HG03432 (cell line): ENCODE data around the gene TBX6.
A peak's percentile ranks its signal among the peaks of the same experiment; 100 is the strongest.

Experiments used
- ATAC-seq: cut with Tn5 transposase; IDR thresholded peaks from one replicate; pipeline ENCODE4 v1.9.1; 2021; ENCODE audit warnings: mild to moderate bottlenecking, moderate library complexity; ENCODE audit not compliant: unreplicated experiment

Gene TBX6

DNA sequence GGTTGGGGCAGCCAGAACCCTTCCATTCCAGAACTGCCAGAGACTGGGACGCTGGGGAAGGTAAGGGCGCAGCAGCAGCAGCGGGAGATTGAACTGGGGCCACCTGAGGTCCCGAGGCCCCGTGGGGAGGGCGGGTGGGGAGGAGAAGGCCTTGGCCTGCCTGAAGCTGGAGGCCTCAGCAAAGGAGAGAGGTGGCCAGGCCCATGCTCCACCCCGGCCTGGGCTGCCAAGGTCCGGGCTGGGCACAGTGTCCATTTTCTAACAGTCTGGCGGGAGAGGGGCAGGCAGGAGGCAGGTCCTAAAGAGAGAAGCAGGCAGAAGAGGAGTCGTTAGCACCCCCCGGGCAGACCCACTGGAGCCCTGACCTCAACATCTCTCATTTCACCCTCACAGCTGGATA is 22.7 kb upstream of the TBX6 start:
- ATAC-seq = no peak

DNA sequence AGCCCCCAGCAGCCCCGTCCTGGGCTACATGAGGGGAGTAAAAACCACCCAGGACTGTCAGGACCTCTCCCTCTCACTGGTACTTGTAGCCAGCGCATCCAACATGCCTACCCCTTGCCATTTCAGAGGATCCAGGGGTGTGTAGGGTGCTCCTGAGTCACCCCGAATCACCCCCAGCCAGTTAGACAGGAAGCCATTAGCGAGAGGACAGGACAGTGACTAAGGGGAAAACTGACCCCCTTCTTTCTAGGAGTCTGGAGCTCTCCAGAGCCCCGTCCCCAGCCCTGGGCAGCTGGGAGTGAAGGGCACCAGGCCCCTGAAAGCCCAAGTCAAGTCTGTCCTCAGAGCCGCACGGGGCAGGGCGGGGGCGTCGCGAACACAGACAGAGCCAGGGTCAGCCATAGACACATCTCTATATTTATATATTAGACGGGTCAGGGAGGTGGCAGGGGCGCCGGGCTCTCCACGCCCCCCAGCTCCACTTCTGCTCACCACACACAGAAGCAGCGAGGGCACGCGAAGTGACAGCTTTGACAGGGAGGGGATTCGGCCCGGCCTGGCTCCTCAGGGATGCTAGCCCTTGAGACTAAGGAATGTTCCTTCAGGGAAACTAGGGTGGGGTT is 22.1 kb upstream of the TBX6 start:
- no peak for ATAC-seq

DNA sequence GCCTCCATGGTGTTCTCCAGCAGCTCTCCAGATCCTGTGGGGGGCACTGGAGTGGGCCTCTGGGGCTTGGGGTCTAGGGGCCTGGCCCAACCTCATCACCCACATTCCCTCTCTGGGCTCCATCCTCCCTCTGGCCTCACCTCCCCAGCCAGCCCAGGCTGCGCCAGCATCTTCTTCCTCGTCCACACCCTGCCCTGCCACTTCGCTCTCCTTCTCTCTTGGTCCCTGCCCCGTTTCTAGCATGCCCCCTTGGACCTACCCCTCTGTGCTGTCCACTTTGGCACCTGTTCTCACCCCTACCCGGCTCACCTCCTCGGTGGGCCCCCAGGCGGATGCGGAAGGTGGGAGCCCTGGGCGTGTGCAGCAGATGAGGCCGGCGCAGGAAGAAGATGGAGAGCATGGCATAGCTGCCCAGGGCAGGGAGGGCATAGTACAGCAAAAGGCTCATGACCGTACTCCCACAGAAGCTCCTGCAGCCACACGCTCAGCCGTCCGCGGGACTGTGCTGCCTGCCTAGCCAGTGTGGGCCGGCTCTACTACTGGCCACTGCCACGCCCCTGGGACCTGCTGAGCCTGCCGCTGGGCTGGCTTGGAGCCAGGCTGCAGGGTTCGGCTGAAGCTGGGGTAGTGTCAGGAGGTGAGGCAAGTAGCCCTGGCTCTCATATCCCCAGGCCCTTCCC is 21.4 kb upstream of the TBX6 start, which contains the start of gene GDPD3:
Gene GDPD3, minus strand, starts transcription at position 507 of the 680 bp plus-strand sequence. Its CDS starts 59 bp downstream, at position 448.
- ATAC-seq = no peak

GRCh38 chr16:30112197-30113030 is 20.7 kb upstream of the TBX6 start:
- ATAC-seq = no peak

DNA sequence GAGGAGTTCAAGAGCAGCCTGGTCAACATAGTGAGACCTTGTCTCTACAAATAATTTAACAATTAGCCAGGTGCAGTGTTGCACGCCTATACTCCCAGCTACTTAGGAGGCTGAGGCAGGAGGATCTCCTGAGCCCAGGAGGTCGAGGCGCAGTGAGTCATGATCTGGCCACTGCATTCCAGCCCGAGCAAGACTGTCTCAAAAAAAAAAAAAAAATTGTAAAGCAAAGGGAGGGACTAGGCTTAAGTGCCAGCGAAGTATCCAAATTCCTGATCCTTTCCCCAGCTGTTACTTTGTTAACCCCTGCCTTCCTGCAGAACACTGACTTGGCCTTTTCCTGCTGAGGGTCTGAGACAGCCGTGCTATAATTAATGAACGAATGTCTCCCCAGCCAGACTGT is 18.9 kb upstream of the TBX6 start:
- ATAC-seq = no peak

DNA sequence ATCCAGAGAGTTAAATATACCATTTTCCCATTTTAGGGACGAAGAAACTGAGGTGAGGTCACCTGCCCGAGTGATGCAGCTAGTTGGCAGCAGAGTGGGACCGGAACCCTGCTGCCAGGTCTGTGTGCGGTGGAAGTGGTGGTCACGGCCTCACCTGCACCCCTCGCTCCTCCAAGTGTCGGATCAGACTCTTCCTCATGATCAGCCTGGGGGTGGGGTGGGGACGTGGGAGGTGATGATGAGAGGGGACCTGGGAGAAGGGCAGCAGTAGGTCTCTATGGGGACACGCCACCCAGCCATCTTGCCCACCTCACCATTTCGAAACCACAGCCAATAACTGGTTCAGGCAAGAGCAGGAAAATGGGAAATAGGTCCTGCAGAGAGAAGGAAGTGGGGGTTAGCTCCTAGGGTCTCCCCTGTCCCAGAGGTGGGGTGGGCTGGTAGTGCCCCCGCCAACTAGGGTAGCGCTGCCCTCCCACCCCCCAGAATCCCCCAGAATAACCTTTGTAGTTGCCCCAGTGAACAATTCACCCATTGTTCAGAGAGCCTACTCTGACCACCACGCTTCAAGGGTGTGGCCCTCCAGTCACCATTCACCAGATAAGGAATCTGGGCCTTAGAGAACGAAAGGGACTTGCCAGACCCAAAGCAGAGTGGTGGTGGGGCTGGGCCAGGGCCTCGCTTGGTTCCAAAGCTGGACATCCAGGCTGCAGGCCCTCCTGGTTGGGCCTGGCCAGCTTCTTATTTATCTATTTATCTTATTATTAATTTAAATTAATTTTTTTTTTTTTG is 16.5 kb upstream of the TBX6 start:
- no peak for ATAC-seq

GRCh38 chr16:30104492-30104891 is 12.8 kb upstream of the TBX6 start:
- no peak for ATAC-seq

GRCh38 chr16:30104090-30104489 is 12.4 kb upstream of the TBX6 start:
- no peak for ATAC-seq

GRCh38 chr16:30096862-30097563 is 5.3 kb upstream of the TBX6 start:
- no peak for ATAC-seq

DNA sequence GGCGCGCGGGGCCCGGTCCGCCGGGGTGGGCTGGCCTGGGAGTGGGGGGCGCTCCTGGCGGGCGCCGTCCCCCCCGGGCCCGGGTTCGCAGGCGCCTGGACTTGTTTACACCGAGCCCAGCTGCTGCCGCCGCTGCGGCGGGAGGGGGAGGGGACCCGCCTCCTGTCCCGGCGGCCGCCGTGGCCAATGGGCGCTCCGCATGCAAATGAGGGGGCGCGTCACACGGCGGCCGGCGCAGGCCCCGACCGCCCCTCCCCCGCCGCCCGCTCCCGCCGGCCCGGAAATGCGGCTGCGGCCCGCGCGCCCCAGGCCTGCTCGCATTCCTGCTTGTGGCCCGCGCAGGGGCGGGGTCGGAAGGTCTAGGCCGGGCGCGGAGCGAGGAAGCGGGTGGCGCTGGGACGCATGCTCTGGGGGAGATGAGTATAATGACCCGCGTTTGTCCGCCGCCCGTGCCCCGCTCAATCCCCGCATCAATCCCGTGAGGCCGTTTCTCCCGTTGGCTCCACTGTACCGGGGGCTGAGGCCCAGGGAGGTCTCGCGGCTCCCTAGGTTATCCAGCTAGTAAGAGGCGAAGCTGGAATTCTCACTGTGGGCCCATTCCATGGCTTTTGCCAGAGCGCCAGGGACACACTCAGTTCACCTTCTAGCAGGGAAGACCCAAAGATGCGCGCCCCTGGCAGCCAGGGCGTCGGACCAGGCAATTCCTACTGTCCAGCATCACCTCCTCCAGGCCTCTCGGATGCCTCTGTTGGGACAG is 4.6 kb upstream of the TBX6 start, which contains the start of gene YPEL3:
Gene YPEL3, minus strand, starts transcription at position 109 of the 757 bp plus-strand sequence. CDS start 731 bp downstream, outside the sequence.
- peak; percentile 40 for ATAC-seq

DNA sequence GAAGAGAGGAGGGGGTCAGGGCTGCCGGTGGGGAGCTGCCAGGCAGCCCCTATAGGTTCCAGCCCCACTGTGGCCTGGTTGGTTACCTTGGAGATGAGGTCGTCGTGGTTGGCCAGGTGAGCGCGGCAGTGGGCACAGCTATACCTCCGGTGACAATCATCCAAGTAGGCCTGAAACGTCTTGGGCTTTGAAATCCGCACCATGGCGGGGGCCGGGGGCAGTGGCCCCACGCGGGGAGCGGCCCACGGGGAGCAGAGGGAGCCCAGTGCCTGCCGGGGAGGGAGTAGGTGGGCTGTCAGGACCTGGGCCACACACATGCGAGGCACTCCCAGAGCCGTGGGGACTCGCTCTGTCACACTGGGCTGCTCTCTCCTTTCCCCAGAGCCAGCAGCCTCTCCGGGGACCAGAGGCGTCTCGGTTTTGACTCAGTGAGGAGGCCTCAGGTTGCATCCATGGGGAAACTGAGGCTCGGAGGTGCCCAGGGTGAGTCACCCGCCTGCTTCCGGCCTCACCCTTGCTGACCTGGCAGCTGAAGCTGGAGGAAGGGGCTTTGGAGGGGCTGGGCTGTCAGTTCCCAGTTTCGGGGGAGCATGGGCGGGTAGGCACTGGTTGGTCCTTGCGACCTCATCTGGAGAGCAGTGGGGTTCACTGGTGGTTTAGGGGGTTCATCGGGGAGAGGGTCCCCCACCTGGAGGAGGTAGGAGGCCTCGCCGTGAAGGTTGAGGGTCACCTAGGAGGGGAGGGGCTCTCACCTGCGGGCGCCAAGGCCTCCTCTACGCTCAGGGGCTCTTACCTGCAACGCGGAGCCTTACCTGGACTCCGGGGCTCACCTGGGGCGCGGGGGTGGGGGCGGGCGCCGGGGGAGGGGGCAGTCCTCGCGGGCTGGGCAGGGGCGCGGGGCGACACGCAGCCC is 3.7 kb upstream of the TBX6 start:
- no peak for ATAC-seq

- no peak for ATAC-seq
Observed at GRCh38 chr16:30094541-30095165, 2.9 kb upstream of the TBX6 start.

DNA sequence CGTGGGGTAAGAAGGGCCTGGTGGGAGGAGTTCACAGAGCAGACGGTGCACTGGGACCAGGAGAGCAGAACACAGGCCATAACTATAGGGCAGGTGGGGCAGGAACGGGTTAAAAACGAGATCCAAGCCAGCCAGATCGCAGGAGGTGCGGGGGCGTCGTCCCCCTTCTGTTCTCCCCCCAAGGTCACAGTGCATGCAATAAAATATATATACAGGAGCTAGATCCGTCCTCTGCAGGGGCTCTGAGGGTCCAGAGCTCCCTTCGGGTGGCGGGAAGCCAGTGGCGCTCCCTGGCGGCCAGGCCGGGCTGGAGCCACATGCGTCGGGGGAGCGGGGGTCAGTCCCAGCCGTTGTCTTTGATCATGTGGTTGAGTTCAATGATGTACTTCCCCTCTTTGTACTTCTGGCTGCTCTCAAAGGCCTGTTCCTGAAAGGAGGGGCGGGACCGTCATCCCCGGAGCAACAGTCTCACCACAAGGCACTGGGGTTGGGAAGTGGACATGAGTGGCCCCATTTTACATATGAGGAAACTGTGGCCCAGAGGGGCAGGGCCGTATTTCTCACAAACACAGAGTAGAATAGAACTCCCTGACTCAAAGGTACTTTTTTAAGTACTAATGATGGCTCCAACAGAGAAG is 768 bp upstream of the TBX6 start:
- ATAC-seq = peak; percentile 47

GRCh38 chr16:30090610-30091331 is 953 bp downstream of the TBX6 start:
- ATAC-seq = no peak

DNA sequence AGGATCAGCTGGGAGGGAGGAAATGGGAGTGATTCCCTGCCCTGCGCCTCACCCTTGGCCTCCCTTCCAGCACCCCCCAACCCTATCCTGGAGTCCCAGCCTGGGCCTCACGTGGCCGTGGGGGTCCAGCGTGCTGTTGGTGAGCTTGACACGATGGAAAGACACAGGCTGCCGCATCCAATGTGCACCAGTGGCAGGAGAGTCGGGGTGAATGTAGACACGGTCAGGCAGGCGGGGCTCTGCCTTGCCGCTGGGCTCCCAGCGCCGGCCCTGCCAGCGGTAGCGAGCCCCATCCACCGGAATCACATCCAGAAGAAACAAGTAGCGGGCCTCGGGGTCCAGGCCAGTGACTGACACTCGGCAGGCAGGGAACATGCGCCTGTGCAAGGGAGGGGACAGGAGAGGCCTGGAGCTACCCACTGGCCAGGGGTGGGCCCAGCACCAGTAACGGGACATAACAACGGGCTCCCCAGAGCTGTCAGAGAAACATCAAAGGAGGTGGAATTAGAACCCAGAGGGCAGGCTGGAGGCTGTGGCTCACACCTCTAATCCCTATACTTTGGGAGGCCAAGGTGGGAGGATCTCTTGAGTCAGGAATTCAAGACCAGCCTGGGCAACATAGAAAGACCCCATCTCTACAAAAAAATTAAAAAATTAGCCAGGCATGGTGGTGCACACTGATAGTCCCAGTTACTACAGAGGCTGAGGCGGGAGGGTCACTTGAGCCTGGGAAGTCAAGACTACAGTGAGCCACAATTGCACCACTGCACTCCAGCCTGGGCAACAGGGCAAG is 2.7 kb downstream of the TBX6 start:
- no peak for ATAC-seq

DNA sequence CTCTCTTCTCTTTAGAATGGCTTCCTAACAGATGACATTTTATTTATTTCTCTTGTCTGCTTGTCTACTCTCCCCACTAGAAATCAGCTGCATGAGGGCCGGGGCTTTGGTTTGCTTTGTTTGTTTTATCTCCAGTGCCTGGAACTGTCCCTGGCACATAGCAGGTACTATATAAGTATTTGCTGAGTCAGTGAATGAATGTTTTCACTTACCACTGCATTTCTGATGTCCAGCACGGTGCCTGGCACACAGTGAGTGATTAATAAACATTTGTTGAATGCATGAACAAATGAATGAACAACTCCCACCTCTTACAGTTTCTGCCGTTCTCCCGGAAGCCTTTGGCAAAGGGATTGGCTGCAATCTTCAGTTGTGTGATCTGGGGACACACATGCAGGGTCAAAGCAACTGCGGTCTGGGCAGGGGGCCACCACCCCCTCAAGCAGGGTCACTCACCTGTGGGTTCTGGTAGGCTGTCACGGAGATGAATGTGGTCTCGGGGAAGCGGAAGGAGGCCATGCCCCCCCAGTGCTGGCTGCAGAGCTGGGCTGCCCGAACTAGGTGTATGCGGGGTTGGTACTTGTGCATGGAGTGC is 3.4 kb downstream of the TBX6 start:
- no peak for ATAC-seq
